Measurements from ENCODE around the gene BICC1. TPM values are rescaled to one million over a fixed set of nuclear protein-coding genes. Genes with fewer than 3 reads are reported as not detected.

The BICC1 gene, protein sequence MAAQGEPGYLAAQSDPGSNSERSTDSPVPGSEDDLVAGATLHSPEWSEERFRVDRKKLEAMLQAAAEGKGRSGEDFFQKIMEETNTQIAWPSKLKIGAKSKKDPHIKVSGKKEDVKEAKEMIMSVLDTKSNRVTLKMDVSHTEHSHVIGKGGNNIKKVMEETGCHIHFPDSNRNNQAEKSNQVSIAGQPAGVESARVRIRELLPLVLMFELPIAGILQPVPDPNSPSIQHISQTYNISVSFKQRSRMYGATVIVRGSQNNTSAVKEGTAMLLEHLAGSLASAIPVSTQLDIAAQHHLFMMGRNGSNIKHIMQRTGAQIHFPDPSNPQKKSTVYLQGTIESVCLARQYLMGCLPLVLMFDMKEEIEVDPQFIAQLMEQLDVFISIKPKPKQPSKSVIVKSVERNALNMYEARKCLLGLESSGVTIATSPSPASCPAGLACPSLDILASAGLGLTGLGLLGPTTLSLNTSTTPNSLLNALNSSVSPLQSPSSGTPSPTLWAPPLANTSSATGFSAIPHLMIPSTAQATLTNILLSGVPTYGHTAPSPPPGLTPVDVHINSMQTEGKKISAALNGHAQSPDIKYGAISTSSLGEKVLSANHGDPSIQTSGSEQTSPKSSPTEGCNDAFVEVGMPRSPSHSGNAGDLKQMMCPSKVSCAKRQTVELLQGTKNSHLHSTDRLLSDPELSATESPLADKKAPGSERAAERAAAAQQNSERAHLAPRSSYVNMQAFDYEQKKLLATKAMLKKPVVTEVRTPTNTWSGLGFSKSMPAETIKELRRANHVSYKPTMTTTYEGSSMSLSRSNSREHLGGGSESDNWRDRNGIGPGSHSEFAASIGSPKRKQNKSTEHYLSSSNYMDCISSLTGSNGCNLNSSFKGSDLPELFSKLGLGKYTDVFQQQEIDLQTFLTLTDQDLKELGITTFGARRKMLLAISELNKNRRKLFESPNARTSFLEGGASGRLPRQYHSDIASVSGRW
- 0.33 and 0.38 TPM in 2 replicates for total RNA-seq (2014; rRNA removed; shearing (Covaris generic))

DNA sequence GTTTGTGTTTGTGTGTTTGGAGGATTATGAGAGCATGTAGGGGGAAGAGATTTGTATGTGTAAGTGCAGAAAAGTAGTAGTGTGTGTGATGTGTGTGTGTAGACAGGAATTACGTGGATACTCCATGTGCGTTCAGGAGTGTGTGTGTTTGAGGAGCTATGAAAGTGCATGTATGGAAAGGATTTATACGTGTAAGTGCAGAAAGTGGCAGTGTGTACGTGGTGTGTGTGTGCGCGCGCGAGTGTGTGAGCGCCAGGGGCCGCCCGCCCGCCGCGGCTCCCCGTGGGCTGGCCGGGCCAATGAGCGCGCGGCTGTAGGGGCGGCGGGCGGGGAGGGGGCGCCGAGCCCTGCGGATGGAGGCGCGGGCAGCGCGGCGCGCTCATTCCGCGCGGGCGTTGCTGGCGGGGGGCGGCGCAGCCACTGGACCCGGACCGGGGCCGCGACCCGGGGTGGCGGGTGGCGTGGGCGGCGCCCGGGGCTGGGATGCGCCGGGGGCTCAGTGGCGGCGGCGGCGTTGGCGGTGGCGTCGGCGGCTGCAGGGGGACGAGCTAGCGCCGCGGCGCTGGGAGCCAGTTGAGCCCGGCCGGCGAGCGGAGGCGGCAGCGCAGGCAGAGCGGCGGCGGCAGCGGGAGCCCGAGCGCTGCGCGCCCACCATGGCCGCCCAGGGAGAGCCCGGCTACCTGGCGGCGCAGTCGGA is at the start of gene BICC1:
TSS of gene BICC1 (plus strand) at position 382 of the 697 bp plus-strand sequence. CDS start at position 654, 272 bp downstream.
- H3K27me3 ChIP-seq (ENCODE audit: control insufficient read depth, insufficient read depth, low read length), result peaks cover 30% of the 10 kb centered on the region
- H3K36me3 ChIP-seq (replicated peaks; ENCODE audit: control insufficient read depth, insufficient read depth, low read length), result no peaks in the 10 kb centered on the region
- DNase-seq, result peak; percentile 84
- peak within 1 kb of the TSS; percentile 76 for H3K4me3 ChIP-seq (ENCODE audit: insufficient read depth, low read depth, low read length)

DNA sequence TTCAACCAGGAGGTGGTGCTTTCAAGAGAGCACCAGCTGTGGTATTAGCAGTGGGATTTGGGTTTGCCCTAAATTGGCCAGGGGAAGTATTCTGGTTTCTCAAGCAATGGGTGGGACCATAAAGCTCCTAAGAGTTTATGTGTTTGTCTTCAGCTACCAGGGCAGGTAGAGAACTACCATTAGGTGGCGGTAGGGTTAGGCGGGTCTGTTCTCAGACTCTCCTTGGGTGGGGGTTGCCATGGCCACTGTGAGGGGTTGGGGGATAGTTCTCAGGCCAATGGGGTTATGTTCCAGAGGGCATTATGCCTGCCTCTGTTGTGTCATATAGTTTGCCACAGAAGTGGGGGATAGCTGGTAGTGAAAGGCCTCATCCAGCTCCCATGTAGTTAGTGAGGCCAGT is 47.7 kb upstream of the BICC1 start:
- Histone ChIP-seq H3K36me3 (replicated peaks; ENCODE audit: control insufficient read depth, insufficient read depth, low read length) (no peaks in the 10 kb centered on the region), H3K4me3 (ENCODE audit: insufficient read depth, low read depth, low read length) (no peak overlapping the region), H3K27me3 (ENCODE audit: control insufficient read depth, insufficient read depth, low read length) (no peaks in the 10 kb centered on the region)
- DNase-seq, result peak; percentile 9

DNA sequence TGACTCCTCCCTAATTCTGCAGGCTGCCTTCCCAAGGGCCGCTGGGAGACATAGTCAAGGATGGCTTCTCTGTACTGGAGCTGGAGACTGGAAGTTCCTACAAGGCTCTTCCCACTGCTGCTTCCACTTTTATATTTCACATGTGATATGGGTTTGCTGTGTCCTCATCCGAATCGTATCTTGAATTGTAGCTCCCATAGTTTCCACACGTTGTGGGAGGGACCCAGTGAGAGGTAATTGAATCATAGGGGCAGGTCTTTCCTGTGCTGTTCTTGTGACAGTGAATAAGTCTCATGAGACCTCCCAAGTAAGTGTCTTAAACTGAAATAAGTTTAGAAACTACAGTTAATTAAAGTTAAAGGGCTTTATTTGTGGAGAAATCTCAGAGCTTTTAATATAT is 47.0 kb upstream of the BICC1 start:
- H3K36me3 ChIP-seq (replicated peaks; ENCODE audit: control insufficient read depth, insufficient read depth, low read length), result no peaks in the 10 kb centered on the region
- no peaks in the 10 kb centered on the region for H3K27me3 ChIP-seq (ENCODE audit: control insufficient read depth, insufficient read depth, low read length)
- no peak for DNase-seq
- no peak overlapping the region for H3K4me3 ChIP-seq (ENCODE audit: insufficient read depth, low read depth, low read length)

DNA sequence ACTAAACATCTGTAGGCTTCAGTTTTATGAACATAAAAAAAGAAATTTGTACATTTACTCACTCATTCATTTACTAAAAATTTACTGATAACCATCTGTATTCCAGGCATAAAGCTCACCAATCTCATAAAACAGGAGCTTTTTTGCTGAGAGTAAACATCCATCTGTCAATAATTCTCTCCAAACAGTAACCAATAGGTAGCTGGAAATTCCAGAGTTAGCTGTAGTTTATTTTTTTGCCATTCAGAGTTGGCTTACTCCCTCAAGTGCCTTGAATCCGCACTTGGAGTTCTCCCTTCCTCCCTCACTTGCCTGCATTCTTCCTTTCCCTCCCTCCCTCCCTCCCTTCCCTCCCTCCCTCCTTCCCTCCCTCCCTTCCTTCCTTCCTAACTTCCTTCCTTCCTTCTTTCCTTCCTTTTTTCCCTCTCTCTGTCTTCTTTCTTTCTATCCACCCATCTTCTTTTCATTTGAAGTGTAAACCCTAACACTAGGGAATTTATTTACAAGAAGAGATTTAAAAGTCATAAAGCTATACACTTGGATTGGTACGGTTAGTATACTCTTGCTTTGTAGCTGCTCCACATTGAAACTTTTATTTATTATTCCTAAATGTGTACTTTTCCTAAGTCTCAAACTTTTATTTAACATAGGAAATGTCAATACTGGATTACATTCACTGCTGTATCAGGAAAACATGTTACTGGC is 44.6 kb upstream of the BICC1 start:
- no peaks in the 10 kb centered on the region for H3K27me3 ChIP-seq (ENCODE audit: control insufficient read depth, insufficient read depth, low read length)
- H3K4me3 ChIP-seq (ENCODE audit: insufficient read depth, low read depth, low read length), result no peak overlapping the region
- H3K36me3 ChIP-seq (replicated peaks; ENCODE audit: control insufficient read depth, insufficient read depth, low read length), result no peaks in the 10 kb centered on the region
- no peak for DNase-seq

DNA sequence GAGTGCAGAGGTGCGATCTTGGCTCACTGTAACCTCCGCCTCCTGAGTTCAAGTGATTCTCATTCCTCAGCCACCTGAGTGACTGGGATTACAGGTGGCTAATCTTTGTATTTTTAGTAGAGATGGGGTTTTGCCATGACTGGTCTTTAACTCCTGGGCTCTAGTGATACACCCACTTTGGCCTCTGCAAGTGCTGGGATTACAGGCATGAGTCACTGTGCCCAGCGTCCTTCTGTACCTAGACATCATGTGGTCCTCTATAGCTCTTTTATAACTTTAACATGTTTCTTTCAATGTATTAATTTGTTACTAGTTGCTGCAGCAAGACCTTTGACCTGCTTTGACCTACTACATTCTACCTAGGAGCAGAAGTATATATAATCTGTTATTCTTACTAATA is 38.7 kb upstream of the BICC1 start:
- DNase-seq, result no peak
- H3K36me3 ChIP-seq (replicated peaks; ENCODE audit: control insufficient read depth, insufficient read depth, low read length), result no peaks in the 10 kb centered on the region
- no peaks in the 10 kb centered on the region for H3K27me3 ChIP-seq (ENCODE audit: control insufficient read depth, insufficient read depth, low read length)
- H3K4me3 ChIP-seq (ENCODE audit: insufficient read depth, low read depth, low read length), result no peak overlapping the region

DNA sequence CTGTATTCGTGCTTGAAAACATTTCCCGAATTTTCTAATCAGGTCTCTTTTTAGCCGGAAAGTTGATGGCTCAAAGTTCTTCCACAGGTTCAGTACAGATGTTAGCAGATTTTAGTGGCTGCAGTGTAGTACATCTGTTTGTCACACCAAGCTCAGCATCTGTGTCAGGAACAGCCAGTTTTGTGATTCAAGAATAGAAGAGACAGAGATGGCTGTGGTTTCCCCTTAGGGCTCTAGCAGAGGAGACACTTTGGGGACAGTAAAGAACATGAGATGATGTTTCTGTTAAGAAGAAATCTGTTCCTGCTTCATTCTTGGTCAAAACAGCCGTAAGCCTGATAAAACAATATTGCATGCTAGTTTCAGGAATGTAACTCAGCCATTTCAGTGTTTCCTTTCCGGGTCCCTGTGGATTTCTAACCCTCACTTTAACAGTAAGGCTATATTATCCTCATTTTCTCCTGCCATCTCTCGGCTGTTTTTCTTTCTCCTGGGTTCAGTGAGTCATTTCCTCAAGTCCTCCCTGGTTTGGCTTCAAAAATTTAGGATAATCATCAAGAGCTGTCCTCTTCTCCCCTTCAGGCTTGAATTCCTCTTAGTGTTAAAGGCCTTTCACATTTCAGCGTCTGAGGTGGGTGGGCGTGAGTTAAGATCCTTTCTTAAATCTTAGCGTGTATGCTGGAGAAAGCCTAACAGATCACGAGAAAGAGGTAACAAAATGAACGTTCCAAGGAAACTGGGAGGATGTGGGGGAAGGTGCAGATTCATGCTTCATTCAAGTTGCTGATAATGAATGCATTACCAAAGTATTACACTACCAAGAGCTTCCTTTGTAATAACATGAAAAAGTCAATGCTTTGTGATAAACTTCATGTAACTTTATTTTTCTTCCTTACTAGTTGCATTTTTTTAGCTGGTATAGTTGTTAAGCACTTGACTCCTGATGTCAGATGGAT is 37.1 kb upstream of the BICC1 start:
- no peaks in the 10 kb centered on the region for H3K27me3 ChIP-seq (ENCODE audit: control insufficient read depth, insufficient read depth, low read length)
- H3K4me3 ChIP-seq (ENCODE audit: insufficient read depth, low read depth, low read length), result no peak overlapping the region
- H3K36me3 ChIP-seq (replicated peaks; ENCODE audit: control insufficient read depth, insufficient read depth, low read length), result no peaks in the 10 kb centered on the region
- no peak for DNase-seq

DNA sequence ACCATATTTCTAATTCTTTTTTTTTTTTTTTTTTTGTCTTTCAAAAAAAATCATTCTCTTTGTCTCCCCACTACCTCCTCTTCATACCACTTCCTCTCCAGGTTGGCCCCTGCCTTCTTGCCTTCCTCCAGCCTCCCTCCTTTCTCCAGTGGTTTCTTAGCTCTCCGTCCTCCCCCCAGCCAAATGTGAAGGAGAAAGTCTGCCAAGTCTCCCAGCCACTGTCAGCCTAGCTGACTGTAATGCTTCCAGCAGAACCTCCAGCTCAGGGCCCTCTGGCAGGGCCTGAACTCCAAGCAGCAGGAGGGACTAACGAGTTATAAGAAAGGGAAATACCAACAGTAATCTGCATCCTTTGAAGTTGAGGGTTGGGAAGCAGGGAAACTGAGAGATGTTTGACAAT is 35.5 kb upstream of the BICC1 start:
- DNase-seq, result peak; percentile 13
- H3K4me3 ChIP-seq (ENCODE audit: insufficient read depth, low read depth, low read length), result no peak overlapping the region
- no peaks in the 10 kb centered on the region for H3K36me3 ChIP-seq (replicated peaks; ENCODE audit: control insufficient read depth, insufficient read depth, low read length)
- no peaks in the 10 kb centered on the region for H3K27me3 ChIP-seq (ENCODE audit: control insufficient read depth, insufficient read depth, low read length)

DNA sequence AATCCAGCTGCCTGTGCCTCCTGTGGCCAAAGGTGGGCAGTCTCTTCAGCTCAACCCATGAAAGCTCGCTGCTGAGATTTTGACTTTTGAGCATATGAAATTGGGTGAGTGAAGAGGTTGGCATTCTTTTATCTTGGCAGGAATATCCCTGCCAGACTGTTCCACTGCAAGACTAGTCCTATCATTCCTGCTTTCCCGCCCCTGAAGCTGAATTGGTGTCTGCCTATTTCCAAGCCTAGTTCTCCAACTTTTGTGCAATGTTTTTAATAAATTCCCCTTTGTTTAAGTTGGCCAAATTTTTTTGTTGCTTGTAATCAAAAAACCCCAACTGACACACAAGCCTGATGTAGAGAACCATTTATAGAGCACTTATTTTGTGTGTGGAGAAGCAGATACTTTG is 34.8 kb upstream of the BICC1 start:
- DNase-seq, result no peak
- Histone ChIP-seq H3K4me3 (ENCODE audit: insufficient read depth, low read depth, low read length) (no peak overlapping the region), H3K36me3 (replicated peaks; ENCODE audit: control insufficient read depth, insufficient read depth, low read length) (no peaks in the 10 kb centered on the region), H3K27me3 (ENCODE audit: control insufficient read depth, insufficient read depth, low read length) (no peaks in the 10 kb centered on the region)

DNA sequence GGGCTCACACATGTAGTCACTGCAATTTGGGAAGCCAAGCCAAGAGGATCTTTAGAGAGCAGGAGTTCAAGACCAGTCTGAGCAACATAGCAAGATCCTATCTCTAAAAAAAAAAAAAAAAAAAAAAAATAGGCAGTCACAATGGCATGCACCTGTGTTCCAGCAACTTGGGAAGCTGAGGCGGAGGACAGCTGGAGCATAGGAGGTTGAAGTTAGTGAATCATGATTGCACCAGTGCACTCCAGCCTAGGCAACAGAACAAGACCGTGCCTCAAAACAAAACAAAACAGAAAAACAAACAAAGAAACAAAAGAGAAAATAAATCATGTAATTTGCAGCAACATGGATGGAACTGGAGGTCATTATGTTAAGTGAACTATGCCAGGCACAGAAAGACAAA is 33.6 kb upstream of the BICC1 start:
- Histone ChIP-seq H3K36me3 (replicated peaks; ENCODE audit: control insufficient read depth, insufficient read depth, low read length) (no peaks in the 10 kb centered on the region), H3K27me3 (ENCODE audit: control insufficient read depth, insufficient read depth, low read length) (no peaks in the 10 kb centered on the region), H3K4me3 (ENCODE audit: insufficient read depth, low read depth, low read length) (no peak overlapping the region)
- no peak for DNase-seq

DNA sequence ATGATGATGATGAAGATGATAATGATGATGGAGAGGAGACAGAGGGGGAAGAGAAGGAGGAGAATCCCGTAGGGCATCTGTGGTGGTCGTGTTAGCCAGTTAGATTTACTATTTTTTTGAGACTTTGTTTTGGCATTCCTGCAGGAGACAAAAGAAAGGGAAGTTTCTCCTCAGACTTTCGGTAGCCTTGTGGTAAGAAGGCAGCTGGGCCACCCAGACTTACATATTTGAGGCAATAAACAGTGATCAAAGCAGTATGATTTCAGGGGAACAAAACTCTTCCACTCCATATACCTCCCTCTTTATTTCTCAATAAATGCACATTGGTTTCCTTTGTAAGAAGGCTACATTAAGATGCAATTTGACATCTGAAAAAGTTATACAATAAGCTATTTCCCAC is 32.4 kb upstream of the BICC1 start:
- DNase-seq, result no peak
- no peaks in the 10 kb centered on the region for H3K27me3 ChIP-seq (ENCODE audit: control insufficient read depth, insufficient read depth, low read length)
- H3K4me3 ChIP-seq (ENCODE audit: insufficient read depth, low read depth, low read length), result no peak overlapping the region
- no peaks in the 10 kb centered on the region for H3K36me3 ChIP-seq (replicated peaks; ENCODE audit: control insufficient read depth, insufficient read depth, low read length)

DNA sequence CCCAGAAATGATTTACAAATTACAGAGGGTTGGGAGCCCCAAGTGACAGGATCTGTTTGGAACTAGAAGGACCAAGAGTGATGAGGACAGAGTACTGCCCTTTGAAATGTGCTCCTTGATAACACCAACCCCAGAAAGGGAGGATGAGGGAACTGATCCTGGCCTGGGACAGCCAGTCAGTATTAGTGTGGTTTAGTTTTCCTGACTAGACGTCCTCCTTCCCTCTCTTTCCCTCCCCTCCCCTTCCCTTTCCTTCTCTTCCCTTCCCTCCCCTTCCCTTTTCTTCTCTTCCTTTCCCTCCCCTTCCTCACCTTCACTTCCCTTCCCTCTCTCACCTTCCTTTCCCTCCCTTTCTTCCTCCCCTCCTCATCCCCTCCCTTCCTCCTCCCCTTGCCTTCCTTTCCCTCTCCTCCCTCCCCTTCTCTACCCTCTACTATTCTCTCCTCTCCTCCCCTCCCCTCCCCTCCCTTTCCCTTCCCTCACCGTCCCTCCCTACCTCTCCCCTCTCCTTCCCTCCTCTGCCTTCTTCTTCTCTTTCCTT is 31.0 kb upstream of the BICC1 start:
- no peak for DNase-seq

DNA sequence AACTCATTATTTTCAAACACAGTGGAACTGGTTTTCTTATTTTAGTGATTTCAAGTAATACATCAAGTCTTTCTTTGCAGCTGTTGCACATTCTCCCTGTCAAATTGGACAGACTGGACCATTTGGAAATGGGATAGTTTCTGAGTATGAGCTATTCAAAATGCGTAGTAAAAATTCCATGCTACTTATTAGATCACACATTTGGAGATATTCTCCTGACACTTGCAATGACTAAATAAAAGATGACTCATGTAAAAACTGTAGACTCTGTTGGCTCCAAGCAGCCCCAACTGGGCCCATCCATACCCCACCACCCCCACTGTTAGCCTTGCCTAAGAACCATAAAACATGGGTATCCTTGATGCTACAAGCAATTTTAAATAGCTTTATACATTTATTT is 25.9 kb upstream of the BICC1 start:
- Histone ChIP-seq H3K27me3 (ENCODE audit: control insufficient read depth, insufficient read depth, low read length) (no peaks in the 10 kb centered on the region), H3K36me3 (replicated peaks; ENCODE audit: control insufficient read depth, insufficient read depth, low read length) (no peaks in the 10 kb centered on the region), H3K4me3 (ENCODE audit: insufficient read depth, low read depth, low read length) (no peak overlapping the region)
- DNase-seq, result no peak

More for the DNA sequence above, 31.0 kb upstream of the BICC1 start:
- Histone ChIP-seq H3K27me3 (ENCODE audit: control insufficient read depth, insufficient read depth, low read length) (no peaks in the 10 kb centered on the region), H3K4me3 (ENCODE audit: insufficient read depth, low read depth, low read length) (no peak overlapping the region), H3K36me3 (replicated peaks; ENCODE audit: control insufficient read depth, insufficient read depth, low read length) (no peaks in the 10 kb centered on the region)

DNA sequence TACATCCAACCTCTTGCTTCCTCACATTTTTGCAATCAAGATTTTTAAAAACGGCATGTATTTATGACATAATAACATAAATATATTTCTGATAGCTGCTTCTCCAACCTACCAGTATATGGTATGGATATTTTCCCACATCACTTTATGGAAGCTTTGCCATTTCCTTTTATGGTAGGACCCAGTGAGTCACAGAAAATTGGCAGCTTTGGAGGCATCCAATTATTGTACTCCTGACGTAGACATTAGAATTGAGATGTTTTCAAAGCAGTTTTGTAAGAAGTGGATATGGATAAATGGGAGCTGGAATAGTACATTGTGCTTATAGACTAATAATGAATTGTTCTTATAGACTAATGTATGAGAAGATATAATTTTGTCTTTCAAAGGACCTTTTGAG is 23.8 kb upstream of the BICC1 start:
- Histone ChIP-seq H3K27me3 (ENCODE audit: control insufficient read depth, insufficient read depth, low read length) (no peaks in the 10 kb centered on the region), H3K36me3 (replicated peaks; ENCODE audit: control insufficient read depth, insufficient read depth, low read length) (no peaks in the 10 kb centered on the region), H3K4me3 (ENCODE audit: insufficient read depth, low read depth, low read length) (no peak overlapping the region)
- DNase-seq, result no peak
